HepG2 (cell line): ENCODE measurements around the gene FGF1. TPM values are rescaled to one million over a fixed set of nuclear protein-coding genes. Genes with fewer than 3 reads are reported as not detected.

ENCODE experiments used
- ATAC-seq: fragments of 200-7000 bp; cut with Tn5 transposase; 3 replicates; pipeline ENCODE4 v1.9.1; 2020; ENCODE audit warnings: mild to moderate bottlenecking, moderate library complexity
- BruUV-seq: library from RNA; stranded (reverse); fragments of 400-500 nt; replicated peaks from 2 replicates; lab custom pipeline; 2021; lab: Mats Ljungman, UMichigan
- CTCF ChIA-PET: fragments of 300-600 bp; formaldehyde crosslinking; extraction: SDS; loops from one replicate; lab custom pipeline; 2021; ENCODE audit warnings: low total read pairs, inconsistent platforms, low intra/inter-chr PET ratio; lab: Yijun Ruan, JAX
- POLR2A ChIA-PET: fragments of 350-600 bp; sonication (Branson Sonifier 250); formaldehyde crosslinking; loops from one replicate; lab custom pipeline; 2020; ENCODE audit warnings: antibody characterized with exemption, inconsistent platforms; lab: Yijun Ruan, JAX
- DNase-seq: peaks from one replicate; pipeline ENCODE4 v3.0.0-alpha.2; 2015; ENCODE audit warnings: low spot score
- FAIRE-seq: peaks from 3 replicates; lab custom pipeline; 2011; peaks lifted over from hg19 to GRCh38; lab: Jason Lieb, UNC
- H2AFZ ChIP-seq: one replicate; pipeline ENCODE4 v1.6.1; 2011; ENCODE audit warnings: low read length, inconsistent platforms
- H3K27ac ChIP-seq: fragments of 300-600 bp; 3 replicates; pipeline ENCODE4 v1.8.0; 2011; ENCODE audit warnings: mixed run types, mild to moderate bottlenecking, mixed read lengths, low read length, inconsistent platforms; ENCODE audit not compliant: insufficient read depth; ENCODE audit errors: extremely low read length
- H3K27me3 ChIP-seq, 2 experiments: fragments of 200-600 bp in 1 of 2; 2 replicates in 1 of 2; 3 replicates in 1 of 2; pipeline versions ENCODE4 v1.6.0 to v1.8.0; 2011; ENCODE audit warnings: low read length in 2 of 2, mild to moderate bottlenecking in 2 of 2, moderate library complexity in 2 of 2, inconsistent platforms in 1 of 2; ENCODE audit not compliant: insufficient read depth in 2 of 2, control insufficient read depth in 1 of 2
- H3K36me3 ChIP-seq, 2 experiments: fragments of 200-600 bp in 1 of 2; replicated peaks in 1 of 2; 2 replicates in 1 of 2; 3 replicates in 1 of 2; pipeline versions ENCODE4 v1.5.1 to v1.8.0; 2011; ENCODE audit warnings: low read length in 2 of 2, inconsistent platforms in 1 of 2; ENCODE audit not compliant: insufficient read depth in 2 of 2, control insufficient read depth in 1 of 2
- H3K4me1 ChIP-seq: 2 replicates; pipeline ENCODE4 v1.5.1; 2012; ENCODE audit warnings: low read length, inconsistent platforms; ENCODE audit not compliant: insufficient read depth
- H3K4me2 ChIP-seq: 2 replicates; pipeline ENCODE4 v1.6.0; 2011; ENCODE audit warnings: low read depth, low read length, inconsistent platforms
- H3K4me3 ChIP-seq, 3 experiments: fragments of 200-600 bp in 1 of 3; sonication (generic), shearing (Covaris generic) in 1 of 3; replicated peaks in 1 of 3; 2 replicates each; pipeline ENCODE4 v1.5.1; 2011 to 2016; ENCODE audit warnings: low read length in 3 of 3, inconsistent platforms in 2 of 3, low read depth in 2 of 3, mild to moderate bottlenecking in 2 of 3, control low read depth in 1 of 3, mixed read lengths in 1 of 3; ENCODE audit not compliant: insufficient read depth in 1 of 3
- H3K79me2 ChIP-seq: one replicate; pipeline ENCODE4 v1.6.1; 2011; ENCODE audit warnings: low read length, inconsistent platforms; ENCODE audit not compliant: insufficient read depth
- H3K9ac ChIP-seq: 2 replicates; pipeline ENCODE4 v1.6.0; 2011; ENCODE audit warnings: mild to moderate bottlenecking, low read depth, low read length, inconsistent platforms; ENCODE audit not compliant: insufficient read depth
- H3K9me3 ChIP-seq: 2 replicates; pipeline ENCODE4 v1.5.1; 2012; ENCODE audit warnings: mild to moderate bottlenecking, low read length
- H4K20me1 ChIP-seq: 2 replicates; pipeline ENCODE4 v1.6.0; 2011; ENCODE audit warnings: inconsistent platforms, mild to moderate bottlenecking, low read length, moderate library complexity; ENCODE audit not compliant: insufficient read depth
- CREB3 ChIP-seq: sonication (generic); formaldehyde crosslinking; IDR thresholded peaks from 2 replicates; pipeline ENCODE4 v1.5.0; 2020; ENCODE audit warnings: missing genetic modification reagents
- HOXA9 ChIP-seq: sonication (generic); formaldehyde crosslinking; IDR thresholded peaks from 2 replicates; pipeline ENCODE4 v1.8.1; 2022; ENCODE audit warnings: missing genetic modification reagents, mild to moderate bottlenecking, moderate library complexity, borderline replicate concordance
- NR0B2 ChIP-seq: sonication (generic); formaldehyde crosslinking; IDR thresholded peaks from 2 replicates; pipeline ENCODE4 v1.4.0; 2020; ENCODE audit warnings: mild to moderate bottlenecking, missing genetic modification reagents
- POLR2AphosphoS2 ChIP-seq: IDR thresholded peaks from 2 replicates; pipeline ENCODE4 v1.6.1; 2011; ENCODE audit warnings: low read depth, low read length, improper control_type of control experiment
- ZFP36L2 ChIP-seq: sonication (generic); formaldehyde crosslinking; IDR thresholded peaks from 2 replicates; pipeline ENCODE4 v1.4.0; 2020; ENCODE audit warnings: missing genetic modification reagents
- ZSCAN22 ChIP-seq: sonication (generic); formaldehyde crosslinking; IDR thresholded peaks from 2 replicates; pipeline ENCODE4 v1.4.0; 2020; ENCODE audit warnings: mild to moderate bottlenecking, missing genetic modification reagents
- WGBS: methylation state at CpG from one replicate; pipeline ENCODE4 v1.1.6; 2017; ENCODE audit warnings: low lambda C conversion rate; 5-methylcytosine and 5-hydroxymethylcytosine counted together
- in situ Hi-C: cut with HindIII; loops from 2 replicates; pipeline ENCODE4 v1.10.0; 2017; ENCODE audit warnings: low pct_unique_long_range_greater_than_20kb; ENCODE audit not compliant: extremely low pct_ligation_motif_present
- intact Hi-C: fragments of 100-400 bp; cut with micrococcal nuclease; formaldehyde crosslinking; loops from one replicate; pipeline ENCODE4 v1.10.0; 2022; ENCODE audit not compliant: unreplicated experiment
- polyA plus RNA-seq, 8 experiments: library from polyadenylated mRNA; depleted of rRNA in 3 of 8; stranded (reverse) in 7 of 8; unstranded in 1 of 8; fragments of >200 nt; fragmentation: Illumina TruSeq in 4 of 8; extraction: Trizol in 4 of 8; gene quantifications; 2 replicates each; pipeline versions ENCODE4 v1.2.1 to v1.2.3, GENCODE V29; 2011 to 2016; ENCODE audit warnings: low read depth in 4 of 8, missing spikeins in 1 of 8, mixed read lengths in 1 of 8; ENCODE audit not compliant: insufficient read depth in 1 of 8
- total RNA-seq, 5 experiments: library from RNA; depleted of rRNA; stranded (reverse); fragments of >200 nt; fragmentation: Illumina TruSeq; extraction: Trizol; gene quantifications; 2 replicates each; pipeline ENCODE4 v1.2.3, GENCODE V29; 2016; ENCODE audit warnings: low read depth in 1 of 5

Gene FGF1
- total and polyA plus RNA-seq, 2 of the 13 experiments (the other 11 are each of a cell fraction or from before 2014, with no cell fraction given) = not detected

GRCh38 chr5:142645456-142645855 lies 40.4 kb downstream of the FGF1 start:
- intact Hi-C loops (no loop called here), in situ Hi-C loops (no loop called here)
- no peaks in the 10 kb centered on the region for H3K79me2 ChIP-seq
- no peaks in the 10 kb centered on the region for H3K9me3 ChIP-seq
- DNase-seq (no peak), ATAC-seq (no peak), FAIRE-seq (no peak)
- H4K20me1 ChIP-seq = no peaks in the 10 kb centered on the region
- H3K4me3 ChIP-seq = no peak overlapping the region
- BruUV-seq = no TSS peak
- no peak overlapping the region for H3K9ac ChIP-seq
- ChIA-PET CTCF (no interaction called here), POLR2A (no interaction called here)
- no peak for TF ChIP-seq NR0B2 (CRISPR knock-in tag)
- TF ChIP-seq ZSCAN22 (CRISPR knock-in tag) = no peak
- no peak for TF ChIP-seq ZFP36L2 (CRISPR knock-in tag)
- no peak for TF ChIP-seq CREB3 (CRISPR knock-in tag)
- no peak for TF ChIP-seq POLR2AphosphoS2
- TF ChIP-seq HOXA9 (CRISPR knock-in tag) = no peak
- H3K36me3 ChIP-seq = no peaks in the 10 kb centered on the region
- WGBS = 7% methylated on average over 1 of the region's 1 CpG
- peaks cover 0 to 6% of the 10 kb centered on the region in 2 experiments; a peak in 3 of 5 replicates for H3K27me3 ChIP-seq
- H3K27ac ChIP-seq = no peak overlapping the region
- no peaks in the 10 kb centered on the region for H3K4me1 ChIP-seq
- H3K4me2 ChIP-seq = no peak overlapping the region
- H2AFZ ChIP-seq = no peak overlapping the region
